Stimulated activated CD8-positive, alpha-beta memory T cell treated with anti-CD3 and anti-CD28 coated beads, Interleukin-4, amount 100 ng/mL, for 24 hours (primary cell): ENCODE measurements around the gene SPRY4.
"Not testable (repeated sequence)": the region's sequence is repeated elsewhere in the genome, so short reads cannot be mapped to it uniquely, and the experiment has no call there.

Experiments
- DNase-seq: peaks from one replicate; pipeline ENCODE4 v3.0.0-alpha.2; 2020; ENCODE audit warnings: low read depth

SPRY4 gene

GRCh38 chr5:142314109-142314508, 10.7 kb downstream of the SPRY4 start:
- DNase-seq = no peak

GRCh38 chr5:142313682-142314081, 11.1 kb downstream of the SPRY4 start:
- no peak for DNase-seq

DNA sequence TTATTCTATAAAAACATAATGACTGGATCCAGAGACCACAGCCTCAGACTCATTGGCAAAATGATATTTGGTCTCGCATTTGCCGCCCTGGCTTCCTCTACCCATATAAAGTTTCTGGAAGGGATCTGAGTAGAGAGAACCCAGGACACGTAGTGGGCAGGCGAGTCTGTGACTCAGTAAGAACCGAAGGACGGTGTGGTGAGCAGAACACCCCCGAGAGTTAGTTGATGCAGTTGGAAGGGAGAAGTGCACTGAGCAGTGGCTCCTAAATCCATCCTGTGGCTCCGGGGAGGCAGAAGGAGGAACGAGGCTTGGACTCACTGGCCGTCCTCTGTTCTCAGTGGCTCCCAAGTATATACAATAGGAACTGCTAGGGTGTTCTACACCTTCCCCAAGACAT, 11.5 kb downstream of the SPRY4 start:
- DNase-seq = no peak

DNA sequence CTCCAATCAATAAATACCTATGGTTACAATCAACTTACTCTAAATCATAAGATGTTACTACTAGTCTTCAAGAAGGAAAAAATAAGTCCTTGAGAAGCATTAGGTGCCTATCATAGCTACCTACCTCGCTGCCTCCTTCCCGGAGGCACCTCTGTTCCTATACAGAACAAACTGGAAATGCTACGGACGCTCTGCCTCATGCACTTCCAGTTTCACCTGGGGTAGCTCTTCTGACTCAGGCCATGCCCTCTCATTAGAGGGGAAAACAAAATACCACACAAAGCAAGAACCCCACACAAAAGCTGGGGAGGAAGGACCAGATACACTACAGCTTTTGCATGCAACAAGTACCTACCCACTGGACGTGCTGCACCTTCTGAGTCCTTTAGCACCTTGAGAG, 12.4 kb downstream of the SPRY4 start:
- no peak for DNase-seq

DNA sequence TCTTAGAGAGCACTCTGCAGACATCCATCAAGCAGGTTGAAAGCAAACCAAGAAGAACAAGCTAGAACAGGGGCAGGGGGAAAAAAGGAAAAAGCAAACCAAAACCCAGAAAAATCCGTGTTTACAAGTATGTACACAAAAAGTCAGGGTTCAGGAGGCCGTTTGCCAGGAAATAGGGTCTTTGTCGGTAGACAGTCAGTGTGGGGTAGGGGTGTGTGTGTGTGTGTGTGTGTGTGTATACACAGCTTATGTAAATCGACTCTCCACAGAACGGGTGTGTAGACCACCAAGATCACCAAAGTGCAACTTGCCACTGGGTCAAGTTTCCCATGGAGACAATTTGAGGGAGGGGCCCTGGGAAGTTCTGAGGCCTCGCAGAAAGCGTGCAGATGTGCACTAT, 13.1 kb downstream of the SPRY4 start:
- DNase-seq = no peak

DNA sequence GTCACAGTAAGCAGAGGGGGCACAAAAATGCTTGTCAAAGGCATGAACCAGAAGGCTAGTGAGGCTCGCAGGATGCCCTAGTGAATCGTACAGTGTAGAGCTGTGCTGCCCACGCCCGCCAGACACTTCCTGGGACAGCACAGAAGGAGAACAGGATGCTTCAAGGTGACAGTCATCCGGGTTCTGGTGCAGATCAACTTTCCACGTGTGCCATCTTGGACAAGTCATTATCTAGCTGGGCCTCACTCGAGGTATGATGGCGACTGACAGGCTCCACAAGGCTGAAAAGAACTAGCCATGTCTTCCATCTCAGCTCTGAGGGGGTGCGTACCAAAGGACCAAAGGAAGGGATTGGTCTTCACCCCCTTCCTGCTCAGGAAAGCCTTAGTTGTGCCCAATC, 14.0 kb downstream of the SPRY4 start:
- no peak for DNase-seq

DNA sequence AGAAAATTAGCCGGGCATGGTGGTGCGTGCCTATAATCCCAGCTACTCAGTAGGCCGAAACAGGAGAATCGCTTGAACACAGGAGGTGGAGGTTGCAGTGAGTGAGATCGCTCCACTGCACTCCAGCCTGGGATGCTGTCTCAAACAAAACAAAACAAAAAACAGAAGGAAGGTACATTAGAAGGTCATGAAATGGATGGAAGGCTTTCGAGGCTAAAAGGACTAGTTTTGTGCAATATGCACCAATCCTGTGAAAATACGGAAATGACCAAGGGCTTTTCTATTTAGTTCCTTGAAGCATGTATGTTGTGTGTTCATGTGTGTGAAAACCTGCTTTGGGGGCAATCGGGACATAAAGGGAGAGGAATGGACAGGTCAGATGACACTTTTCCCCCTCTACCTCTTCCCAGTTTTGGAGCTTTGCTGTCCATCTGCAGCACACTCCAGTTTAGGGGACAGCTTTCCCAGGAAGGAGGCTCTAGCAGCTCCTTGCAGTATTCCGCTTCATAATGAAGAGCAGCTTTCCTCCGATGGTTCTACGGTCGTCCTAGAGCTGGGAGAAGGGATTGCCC, 15.0 kb downstream of the SPRY4 start:
- DNase-seq = no peak

DNA sequence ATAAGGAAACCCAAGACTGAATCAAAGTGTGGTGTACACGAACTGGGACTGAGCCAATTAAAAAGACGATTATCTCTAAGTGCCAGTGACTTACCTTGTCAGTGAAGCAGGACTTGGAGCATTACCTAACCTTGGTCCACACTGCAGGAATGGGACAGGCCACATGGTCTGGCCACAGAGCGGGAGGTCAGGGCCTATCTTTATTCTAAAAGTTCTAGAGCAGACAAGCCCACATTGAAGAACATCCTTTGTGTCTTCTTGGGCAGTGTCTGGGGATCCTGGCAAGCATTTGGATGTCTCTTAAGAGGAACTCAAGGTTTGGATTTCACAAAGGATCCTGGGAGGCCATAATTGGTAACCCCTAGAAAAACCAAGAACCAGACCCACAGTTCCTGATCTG, 16.5 kb downstream of the SPRY4 start:
- DNase-seq = no peak

DNA sequence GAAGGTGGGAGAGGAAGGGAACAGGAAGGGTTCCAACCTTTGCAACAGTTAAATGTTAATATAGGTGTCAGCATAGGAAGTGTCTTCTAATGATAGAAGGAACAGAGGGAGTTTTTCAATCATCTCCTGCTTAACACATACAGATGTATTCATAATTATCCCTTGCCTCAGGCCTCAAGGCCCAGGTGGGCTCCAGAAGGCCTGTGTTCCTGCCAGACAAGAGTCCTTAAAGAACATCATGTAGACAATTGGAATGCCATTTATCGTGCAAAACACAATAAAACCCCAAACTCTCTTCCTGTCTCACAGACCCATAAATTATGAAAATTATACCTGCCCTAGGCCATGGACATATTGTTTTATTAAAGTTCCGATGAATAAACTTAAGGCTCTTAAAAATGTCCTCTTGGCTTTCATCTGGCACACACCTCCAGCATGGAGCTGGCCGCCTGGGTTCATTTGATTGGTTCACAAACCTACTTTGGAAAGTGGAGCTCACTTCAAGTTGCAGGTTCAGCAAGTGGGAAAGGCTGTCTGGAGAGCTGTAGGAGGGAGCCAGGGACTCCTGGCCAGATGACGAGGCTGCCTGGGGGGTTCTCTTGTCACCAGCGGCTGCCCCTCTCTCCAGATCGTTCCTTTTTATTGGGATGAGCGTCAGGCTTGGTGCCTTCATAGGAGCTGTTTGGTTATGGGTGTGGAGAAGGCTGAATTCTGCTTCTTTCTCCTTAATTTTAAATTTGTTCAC, 17.5 kb downstream of the SPRY4 start:
- DNase-seq = no peak

DNA sequence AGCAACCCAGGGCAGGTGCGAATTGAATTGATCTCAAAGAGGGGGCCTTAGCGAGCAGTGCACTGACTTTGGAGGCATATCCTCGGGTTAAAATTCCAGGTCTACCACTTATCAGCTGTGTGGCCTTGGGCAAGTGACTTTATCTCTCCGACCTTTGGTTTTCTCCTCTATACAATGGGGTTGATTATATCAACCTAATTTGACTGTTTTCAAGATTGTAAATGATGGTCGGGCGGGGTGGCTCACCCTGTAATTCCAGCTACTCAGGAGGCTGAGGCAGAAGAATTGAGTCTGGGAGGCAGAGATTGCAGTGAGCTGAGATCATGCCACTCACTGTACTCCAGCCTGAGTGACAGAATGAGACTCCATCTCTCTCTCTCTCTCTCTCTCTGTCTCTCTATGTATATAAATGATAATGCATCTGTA, 18.7 kb downstream of the SPRY4 start:
- no peak for DNase-seq

GRCh38 chr5:142305211-142305610, 19.6 kb downstream of the SPRY4 start:
- no peak for DNase-seq

- DNase-seq = no peak
Observed at GRCh38 chr5:142304013-142304701, 20.7 kb downstream of the SPRY4 start.

- DNase-seq = no peak
Observed at GRCh38 chr5:142303565-142303964, 21.3 kb downstream of the SPRY4 start.

GRCh38 chr5:142301540-142301939, 23.3 kb downstream of the SPRY4 start:
- DNase-seq = no peak

DNA sequence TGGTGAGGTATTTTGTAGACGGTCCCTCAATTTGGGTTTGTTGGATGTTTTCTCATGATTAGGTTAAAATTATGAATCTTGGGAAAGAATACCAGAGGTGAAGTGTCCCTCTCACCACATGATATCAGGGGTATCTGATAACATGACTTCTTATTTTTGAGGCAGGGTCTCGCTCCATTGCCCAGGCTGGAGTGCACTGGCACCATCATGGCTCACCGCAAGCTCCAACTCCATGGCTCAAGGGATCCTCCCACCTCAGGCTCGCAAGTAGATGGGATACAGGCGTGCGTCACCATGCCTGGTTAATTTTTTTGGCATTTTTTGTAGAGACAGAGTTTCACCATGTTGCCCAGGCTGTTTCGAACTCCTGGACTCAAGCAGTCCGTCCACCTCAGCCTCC, 24.1 kb downstream of the SPRY4 start:
- DNase-seq = no peak

DNA sequence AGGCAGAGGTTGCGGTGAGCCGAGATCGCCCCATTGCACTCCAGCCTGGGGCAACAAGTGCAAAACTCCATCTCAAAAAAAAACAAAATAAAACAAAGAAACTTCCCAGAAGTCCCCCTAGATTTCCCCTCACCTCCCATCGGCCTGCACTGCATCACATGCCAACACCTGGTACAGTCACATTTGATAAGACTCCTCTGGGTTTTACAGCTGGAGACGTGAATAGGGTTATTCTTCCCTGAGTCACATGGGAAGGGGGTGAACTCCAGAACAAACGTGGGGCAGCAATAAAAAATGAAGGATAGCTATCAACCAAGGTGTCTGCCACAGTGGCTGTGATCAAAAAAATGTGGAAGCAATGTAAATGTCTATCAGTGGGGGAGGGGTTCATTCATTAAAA, 26.0 kb downstream of the SPRY4 start:
- no peak for DNase-seq

DNA sequence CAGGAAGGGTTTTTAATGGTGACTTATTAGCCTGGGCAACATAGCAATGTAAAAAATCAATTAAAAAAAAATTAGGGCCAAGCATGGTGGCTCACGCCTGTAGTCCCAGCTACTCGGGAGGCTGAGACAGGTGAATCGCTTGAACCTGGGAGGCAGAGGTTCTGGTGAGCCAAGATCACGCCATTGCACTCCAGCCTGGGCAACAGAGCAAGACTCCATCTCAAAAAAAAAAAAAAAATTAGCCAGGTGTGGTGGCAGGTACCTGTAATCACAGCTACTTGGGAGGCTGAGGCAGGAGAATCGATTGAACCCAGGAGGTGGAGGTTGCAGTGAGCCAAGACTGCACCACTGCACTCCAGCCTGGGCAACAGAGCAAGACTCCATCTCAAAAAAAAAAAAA, 27.0 kb downstream of the SPRY4 start:
- not testable (repeated sequence) for DNase-seq

GRCh38 chr5:142296914-142297417, 27.9 kb downstream of the SPRY4 start:
- no peak for DNase-seq

- no peak for DNase-seq
Observed at GRCh38 chr5:142295960-142296860, 28.6 kb downstream of the SPRY4 start.

DNA sequence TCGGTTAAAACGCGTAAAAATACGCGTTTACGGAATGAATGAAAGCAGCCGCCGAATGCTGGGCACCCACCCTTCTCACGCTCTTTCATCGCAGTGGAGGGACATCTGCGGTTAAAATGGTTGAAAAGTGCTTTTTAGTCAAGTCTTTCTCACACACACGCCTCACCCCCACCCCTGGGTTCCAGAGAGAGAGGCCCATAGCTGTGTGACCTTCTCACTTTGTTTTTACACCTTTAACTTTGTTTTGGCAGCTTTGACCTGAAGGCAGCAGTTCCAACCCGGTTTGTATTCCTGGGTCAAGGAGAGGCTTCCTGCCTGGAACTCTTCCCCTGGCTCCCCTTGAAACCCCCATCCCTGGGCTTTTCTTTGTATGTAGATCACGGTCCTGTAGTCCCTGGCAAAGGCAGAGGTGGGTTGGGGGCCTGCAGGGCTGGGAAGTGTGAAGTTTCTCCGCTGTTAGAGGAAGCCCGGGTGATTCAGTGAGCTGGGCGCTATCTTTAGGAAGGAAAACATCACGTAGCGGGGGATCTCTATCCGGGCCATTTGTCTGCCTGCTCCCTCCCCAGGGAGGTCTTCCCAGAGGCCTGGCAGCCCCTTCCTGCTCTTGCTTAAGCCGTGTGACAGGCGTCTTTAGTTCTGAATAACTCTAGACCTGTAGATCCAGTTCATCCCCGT, 29.6 kb downstream of the SPRY4 start:
- no peak for DNase-seq

- DNase-seq = no peak
Observed at GRCh38 chr5:142293486-142293885, 31.3 kb downstream of the SPRY4 start.

- DNase-seq = no peak
Observed at GRCh38 chr5:142292808-142293207, 32.0 kb downstream of the SPRY4 start.
